22Rv1 (cell line): ENCODE data around the gene PLXND1.

Experiments
- H3K27ac ChIP-seq: fragments of 450-650 bp; 2 replicates; pipeline ENCODE4 v1.5.1; 2017
- ZFX ChIP-seq: fragments of 450-650 bp; IDR thresholded peaks from 2 replicates; pipeline ENCODE4 v1.6.1; 2017; ENCODE audit warnings: antibody characterized with exemption, borderline replicate concordance
- TF ChIP-seq, protein P1 (sequence below): fragments of 450-650 bp; IDR thresholded peaks from 2 replicates; pipeline ENCODE4 v1.5.1; 2017; ENCODE audit warnings: mild to moderate bottlenecking

The PLXND1 gene

DNA sequence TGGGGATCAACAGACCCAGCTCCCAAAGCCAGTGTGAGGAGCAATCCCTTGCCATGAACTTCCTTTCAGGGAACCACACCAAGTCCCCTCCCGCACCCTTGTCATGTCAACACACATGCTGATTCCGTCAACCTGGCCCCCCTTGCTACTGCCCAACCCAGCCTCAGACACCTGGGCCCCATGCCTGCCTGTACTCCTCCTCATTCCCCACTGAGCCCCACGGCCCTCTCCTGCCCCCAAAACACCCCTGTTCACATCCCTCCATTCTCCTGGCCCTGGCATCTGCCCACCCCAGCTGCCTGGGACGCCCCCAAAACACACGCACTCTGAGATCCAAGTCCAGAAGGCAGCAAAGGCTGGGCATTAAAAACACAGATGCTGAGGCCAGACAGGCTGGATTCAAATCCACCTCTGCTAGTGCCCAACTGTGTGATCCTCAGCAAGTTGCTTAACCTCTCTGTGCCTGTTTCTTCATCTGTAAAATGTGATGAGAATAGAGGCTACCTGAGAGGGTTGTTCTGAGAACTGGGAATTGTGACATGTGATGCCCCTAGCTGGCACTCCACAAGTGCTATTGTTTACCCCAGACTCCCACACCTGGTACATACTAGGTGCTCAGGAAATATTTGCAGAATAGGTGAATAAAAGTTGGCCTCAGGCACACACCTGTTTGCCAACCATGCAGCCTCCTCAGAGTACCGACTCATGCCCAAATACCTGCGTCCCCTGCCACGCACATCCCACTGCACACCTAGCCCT, 2.3 kb downstream of the PLXND1 start:
- no peak overlapping the region for H3K27ac ChIP-seq
- TF ChIP-seq, protein P1, sequence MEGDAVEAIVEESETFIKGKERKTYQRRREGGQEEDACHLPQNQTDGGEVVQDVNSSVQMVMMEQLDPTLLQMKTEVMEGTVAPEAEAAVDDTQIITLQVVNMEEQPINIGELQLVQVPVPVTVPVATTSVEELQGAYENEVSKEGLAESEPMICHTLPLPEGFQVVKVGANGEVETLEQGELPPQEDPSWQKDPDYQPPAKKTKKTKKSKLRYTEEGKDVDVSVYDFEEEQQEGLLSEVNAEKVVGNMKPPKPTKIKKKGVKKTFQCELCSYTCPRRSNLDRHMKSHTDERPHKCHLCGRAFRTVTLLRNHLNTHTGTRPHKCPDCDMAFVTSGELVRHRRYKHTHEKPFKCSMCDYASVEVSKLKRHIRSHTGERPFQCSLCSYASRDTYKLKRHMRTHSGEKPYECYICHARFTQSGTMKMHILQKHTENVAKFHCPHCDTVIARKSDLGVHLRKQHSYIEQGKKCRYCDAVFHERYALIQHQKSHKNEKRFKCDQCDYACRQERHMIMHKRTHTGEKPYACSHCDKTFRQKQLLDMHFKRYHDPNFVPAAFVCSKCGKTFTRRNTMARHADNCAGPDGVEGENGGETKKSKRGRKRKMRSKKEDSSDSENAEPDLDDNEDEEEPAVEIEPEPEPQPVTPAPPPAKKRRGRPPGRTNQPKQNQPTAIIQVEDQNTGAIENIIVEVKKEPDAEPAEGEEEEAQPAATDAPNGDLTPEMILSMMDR, result no peak
- TF ChIP-seq ZFX, result no peak

GRCh38 chr3:129603561-129603942, 2.9 kb downstream of the PLXND1 start:
- no peak overlapping the region for H3K27ac ChIP-seq
- TF ChIP-seq ZFX, result no peak
- TF ChIP-seq, protein P1, result no peak

DNA sequence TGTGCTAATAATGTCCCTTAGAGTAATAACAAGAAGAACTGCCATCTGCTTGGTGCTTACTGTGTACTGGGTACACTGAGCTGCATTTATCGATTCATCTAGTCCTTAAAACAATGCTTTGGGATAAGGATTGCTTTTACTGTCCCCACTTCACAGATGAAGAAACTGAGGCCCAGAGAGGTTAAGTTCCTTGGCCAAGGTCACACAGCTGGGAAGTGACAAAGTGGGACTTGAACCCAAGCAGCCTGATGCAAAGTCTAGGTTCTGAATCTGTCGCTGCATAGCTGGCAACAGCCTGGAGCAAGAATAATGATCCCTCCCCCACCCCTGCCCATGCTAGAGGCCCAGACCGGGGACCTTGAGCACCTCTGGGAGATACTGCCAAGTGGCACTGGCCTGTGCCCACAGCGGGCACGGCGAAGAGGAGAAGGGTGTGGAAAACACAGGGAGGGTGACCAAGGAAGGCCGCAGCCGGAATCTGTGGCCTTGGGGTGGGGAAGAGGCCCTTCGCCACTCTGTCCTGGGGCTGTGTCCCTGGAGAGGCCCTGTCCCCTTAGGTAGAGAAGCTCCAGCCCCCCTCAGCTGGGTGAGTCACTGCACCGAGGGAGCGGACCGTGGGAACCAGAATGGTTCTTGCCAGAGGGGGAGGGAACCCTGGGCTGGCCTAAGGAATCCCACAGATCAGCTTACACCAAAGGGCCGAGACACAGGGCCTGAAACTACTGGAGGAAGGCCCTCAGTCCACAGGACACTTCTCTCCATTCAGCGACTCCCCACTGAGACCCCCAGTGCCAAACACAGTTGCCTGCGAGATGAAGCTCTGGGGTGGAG, 3.5 kb downstream of the PLXND1 start:
- TF ChIP-seq, protein P1, result no peak
- TF ChIP-seq ZFX, result no peak
- no peak overlapping the region for H3K27ac ChIP-seq

- TF ChIP-seq ZFX, result no peak
- TF ChIP-seq, protein P1, result no peak
- no peak overlapping the region for H3K27ac ChIP-seq
Observed at GRCh38 chr3:129602309-129602708, 4.2 kb downstream of the PLXND1 start.

- H3K27ac ChIP-seq, result no peak overlapping the region
- TF ChIP-seq ZFX, result no peak
- TF ChIP-seq, protein P1, result no peak
Observed at GRCh38 chr3:129601713-129602112, 4.8 kb downstream of the PLXND1 start.

DNA sequence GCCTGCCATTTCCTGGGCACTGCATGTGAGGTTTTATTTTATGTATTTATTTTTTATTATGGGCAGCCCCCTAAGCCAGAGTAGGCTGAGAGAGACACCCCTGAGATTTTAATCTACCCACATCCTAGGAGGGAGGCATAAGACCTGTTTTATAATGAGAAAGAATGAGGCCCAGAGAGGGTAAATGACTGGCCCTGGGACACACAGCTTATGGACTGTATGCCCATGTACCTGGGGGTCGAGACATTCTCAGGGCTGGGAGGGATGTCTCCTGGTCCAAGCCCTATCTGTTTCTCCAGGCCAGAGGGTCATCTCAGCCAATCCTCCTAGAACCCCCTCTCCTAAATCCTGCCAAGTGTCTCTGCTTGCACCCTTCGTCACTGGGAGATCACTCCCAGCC, 6.1 kb downstream of the PLXND1 start:
- TF ChIP-seq, protein P1, result no peak
- TF ChIP-seq ZFX, result no peak
- H3K27ac ChIP-seq, result no peak overlapping the region

DNA sequence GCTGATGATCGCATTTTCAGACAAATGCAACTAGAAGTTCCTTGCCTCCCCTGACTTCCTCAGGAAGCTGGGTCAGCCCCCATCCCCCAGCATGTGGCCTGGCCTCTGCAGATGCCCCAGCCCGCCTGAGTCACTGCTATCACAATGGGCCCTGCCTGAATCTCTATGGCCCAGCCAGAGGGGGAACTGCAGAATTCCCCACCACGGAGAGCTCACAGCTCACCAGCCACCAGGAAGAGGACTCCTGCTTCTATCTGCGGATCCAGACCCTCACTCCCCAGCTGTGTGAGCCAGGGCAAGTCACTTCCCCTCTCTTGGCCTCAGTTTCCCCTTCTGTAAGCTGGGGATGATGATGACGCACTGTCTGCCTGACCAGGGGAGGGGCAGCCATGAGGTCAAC, 6.9 kb downstream of the PLXND1 start:
- H3K27ac ChIP-seq, result no peak overlapping the region
- TF ChIP-seq, protein P1, result no peak
- no peak for TF ChIP-seq ZFX
